C4-2B (cell line): ENCODE data around the gene CTNNA1.
A peak's percentile ranks its signal among the peaks of the same experiment; 100 is the strongest.

Experiments used
- H3K27ac ChIP-seq: fragments of 450-650 bp; 2 replicates; pipeline ENCODE4 v1.5.1; 2017
- ZFX ChIP-seq: fragments of 450-650 bp; IDR thresholded peaks from 2 replicates; pipeline ENCODE4 v1.6.1; 2017
- TF ChIP-seq, protein P1 (sequence below): fragments of 450-650 bp; conservative IDR thresholded peaks from 2 replicates; pipeline ENCODE4 v1.5.1; 2017; ENCODE audit warnings: mild to moderate bottlenecking

Gene CTNNA1

DNA sequence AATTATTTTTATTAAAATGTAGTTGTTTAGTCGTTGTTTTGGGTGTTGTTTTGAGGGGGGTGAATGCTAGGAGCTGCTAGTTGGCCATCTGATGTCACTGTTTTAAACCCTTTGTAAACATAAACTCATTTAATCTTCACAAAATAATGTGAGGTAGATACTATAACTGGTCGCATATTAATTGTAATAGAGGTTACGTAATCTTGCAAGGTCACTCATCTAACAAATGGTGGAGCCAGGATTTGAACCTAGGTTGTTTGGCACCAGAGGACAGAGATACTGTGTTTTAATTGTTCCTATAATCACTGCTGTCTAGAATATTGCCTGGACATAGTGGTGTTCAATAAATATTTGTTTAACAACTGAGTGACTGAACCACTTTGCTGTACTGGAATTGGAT lies 67.5 kb downstream of the CTNNA1 start:
- TF ChIP-seq, protein P1, sequence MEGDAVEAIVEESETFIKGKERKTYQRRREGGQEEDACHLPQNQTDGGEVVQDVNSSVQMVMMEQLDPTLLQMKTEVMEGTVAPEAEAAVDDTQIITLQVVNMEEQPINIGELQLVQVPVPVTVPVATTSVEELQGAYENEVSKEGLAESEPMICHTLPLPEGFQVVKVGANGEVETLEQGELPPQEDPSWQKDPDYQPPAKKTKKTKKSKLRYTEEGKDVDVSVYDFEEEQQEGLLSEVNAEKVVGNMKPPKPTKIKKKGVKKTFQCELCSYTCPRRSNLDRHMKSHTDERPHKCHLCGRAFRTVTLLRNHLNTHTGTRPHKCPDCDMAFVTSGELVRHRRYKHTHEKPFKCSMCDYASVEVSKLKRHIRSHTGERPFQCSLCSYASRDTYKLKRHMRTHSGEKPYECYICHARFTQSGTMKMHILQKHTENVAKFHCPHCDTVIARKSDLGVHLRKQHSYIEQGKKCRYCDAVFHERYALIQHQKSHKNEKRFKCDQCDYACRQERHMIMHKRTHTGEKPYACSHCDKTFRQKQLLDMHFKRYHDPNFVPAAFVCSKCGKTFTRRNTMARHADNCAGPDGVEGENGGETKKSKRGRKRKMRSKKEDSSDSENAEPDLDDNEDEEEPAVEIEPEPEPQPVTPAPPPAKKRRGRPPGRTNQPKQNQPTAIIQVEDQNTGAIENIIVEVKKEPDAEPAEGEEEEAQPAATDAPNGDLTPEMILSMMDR, result no peak
- TF ChIP-seq ZFX, result no peak

DNA sequence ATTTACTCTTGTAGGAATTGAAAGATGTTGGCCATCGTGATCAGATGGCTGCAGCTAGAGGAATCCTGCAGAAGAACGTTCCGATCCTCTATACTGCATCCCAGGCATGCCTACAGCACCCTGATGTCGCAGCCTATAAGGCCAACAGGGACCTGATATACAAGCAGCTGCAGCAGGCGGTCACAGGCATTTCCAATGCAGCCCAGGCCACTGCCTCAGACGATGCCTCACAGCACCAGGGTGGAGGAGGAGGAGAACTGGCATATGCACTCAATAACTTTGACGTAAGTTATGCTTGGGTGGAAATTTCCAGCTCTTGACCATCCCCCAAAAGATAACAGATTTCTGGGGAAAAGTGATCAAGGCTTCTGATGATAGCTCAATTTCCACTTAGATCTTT lies 71.3 kb downstream of the CTNNA1 start:
- TF ChIP-seq ZFX, result no peak
- TF ChIP-seq, protein P1, result no peak
- no peak overlapping the region for H3K27ac ChIP-seq

More for the DNA sequence above, 67.5 kb downstream of the CTNNA1 start:
- no peak overlapping the region for H3K27ac ChIP-seq

DNA sequence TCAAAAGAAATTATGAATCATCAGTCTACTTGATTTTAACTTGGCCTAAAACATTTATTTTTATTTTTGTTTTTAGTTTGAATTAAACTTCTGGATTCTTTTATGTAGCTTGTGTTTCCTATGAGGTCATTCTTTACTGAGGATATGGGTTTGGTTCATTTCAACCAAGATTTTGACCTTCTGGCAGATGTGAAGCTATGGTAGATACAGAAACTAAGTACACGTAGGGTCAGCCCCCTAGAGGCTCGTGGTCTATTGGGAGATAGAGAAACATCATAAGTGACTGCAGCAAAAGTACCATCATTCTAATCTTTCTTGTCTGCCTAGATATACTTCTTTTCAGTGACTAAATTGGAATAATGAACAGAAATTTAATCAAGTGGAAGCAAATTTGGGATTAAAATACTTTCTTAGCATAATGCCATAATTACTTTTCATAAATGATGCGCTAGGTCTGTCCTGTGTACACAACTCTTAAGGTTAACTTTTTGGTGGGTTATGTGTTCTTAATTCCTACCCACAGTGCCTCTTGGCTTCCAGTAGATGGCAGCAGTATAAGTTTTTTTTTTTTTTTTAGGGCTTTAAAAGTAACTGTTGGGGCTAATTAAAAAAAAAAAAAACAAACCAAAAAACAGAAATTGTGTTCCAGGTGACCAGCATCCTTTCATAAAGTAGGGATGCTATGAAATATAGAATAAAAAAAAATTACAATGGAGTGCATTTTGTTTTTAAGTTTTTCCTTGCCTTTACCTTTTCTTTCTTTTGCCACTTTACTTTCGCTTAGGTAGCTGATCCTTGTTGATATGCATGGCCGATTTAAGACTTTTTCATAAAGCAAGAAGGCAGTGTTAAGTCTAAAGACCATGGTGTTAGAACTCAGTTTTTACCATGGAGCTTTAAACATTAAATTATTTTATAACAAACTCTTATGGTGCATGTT lies 72.0 kb downstream of the CTNNA1 start:
- H3K27ac ChIP-seq, result no peak overlapping the region
- no peak for TF ChIP-seq ZFX
- TF ChIP-seq, protein P1, result peak; percentile 85

DNA sequence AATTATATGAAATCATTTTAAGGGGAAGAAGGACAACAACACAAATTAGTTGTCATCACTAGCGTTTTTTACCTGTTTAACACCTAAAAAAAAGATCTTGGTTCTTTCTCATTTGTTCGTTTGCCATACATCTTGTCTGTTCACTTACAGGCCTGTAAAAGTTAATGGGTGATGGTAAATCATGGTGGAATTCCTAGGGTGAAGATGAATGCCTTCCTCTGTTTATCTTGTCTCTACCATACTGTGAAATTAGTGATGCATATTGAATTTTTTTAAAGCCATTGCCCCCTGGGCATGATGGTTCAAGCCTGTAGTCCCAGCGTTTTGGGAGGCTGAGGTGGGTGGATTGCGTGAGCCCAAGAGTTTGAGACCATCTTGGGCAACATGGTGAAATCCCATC lies 75.3 kb downstream of the CTNNA1 start:
- TF ChIP-seq, protein P1, result no peak
- TF ChIP-seq ZFX, result no peak
- no peak overlapping the region for H3K27ac ChIP-seq

DNA sequence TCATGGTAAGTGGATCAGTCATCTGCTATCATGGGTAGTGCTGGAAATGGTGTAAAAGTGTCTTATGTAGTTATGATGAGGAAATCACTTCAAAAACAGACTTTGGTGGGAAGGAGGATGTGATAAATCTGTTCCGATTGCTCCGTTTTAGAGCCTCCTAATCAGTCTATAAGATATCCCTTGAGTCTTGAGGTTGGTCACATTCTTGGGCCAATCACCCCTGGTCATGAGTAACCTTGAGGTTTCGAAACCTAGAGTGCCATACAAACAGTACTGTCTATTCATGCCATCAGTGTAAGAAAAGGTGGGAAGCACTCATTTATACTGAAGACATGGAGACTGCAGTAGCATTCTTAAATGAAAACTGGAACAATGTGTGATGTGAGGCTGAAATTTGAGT lies 76.1 kb downstream of the CTNNA1 start:
- H3K27ac ChIP-seq, result no peak overlapping the region
- TF ChIP-seq ZFX, result no peak
- TF ChIP-seq, protein P1, result no peak

DNA sequence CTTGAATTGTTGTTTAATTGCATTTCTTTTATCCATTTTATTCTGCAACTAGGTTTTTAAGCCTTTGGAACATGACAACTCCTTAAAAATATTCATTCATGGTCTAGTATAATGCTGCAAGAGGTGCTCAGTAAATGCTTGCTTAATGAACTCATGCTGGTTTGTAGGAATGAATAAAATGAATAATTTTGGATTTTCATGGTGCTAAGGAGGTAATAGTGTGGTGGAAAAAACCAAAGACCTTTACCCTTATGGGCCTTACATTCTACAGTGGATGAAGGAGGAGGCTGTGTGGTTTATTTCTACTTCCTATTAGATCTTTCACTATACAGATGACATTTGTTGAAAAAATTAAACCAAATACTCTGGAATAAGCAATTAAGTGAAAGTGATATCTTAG lies 78.5 kb downstream of the CTNNA1 start:
- no peak overlapping the region for H3K27ac ChIP-seq
- TF ChIP-seq, protein P1, result no peak
- TF ChIP-seq ZFX, result no peak

DNA sequence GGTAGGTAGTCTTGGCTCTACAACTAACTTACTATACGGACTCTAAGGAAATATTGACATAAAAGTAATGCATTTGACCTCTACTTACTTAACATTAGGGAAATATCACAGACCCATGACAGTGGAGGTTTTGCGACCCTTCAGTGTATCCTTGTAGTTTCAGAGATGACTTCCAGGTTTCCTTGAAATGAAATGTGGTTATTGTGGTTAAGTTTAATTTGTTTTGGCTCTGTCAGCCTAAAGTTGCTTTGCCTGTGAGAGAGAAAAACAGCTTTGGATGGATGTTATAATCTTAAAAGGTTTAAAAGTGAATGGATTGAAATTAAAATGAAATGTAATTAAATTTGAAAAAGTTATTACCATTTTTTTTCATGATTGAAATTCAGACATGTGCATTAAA lies 79.0 kb downstream of the CTNNA1 start:
- TF ChIP-seq ZFX, result no peak
- TF ChIP-seq, protein P1, result no peak
- no peak overlapping the region for H3K27ac ChIP-seq
